NCI-H524 (cell line): ENCODE measurements around the gene FAM221A.
"Not testable (repeated sequence)": the region's sequence is repeated elsewhere in the genome, so short reads cannot be mapped to it uniquely, and the experiment has no call there.

ENCODE experiments used
- DNase-seq, 2 experiments: peaks; one replicate each; lab custom pipeline; 2025; lab: John Stamatoyannopoulos, UW

Gene FAM221A

DNA sequence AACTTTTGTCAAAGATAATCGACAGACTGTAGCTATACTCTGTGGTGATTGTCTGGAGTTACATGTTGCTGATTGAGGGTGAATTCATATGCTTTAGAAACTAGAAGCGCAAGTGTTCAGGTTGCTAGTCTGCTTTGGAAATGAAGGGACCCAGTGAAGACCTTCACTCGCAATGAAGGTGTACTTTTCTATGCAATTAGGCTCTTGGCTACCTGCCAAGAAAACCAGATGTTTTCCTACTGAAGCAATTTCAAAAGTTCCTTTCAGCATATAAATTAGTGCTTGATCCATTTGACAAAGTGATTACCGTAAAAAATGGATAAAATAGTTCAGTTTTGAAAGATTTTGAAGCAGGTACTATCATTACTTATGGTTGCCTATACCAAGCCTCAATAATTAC is 20.0 kb downstream of the FAM221A start:
- peak in 1 of 2 experiments; percentile 31 for DNase-seq

GRCh38 chr7:23709081-23709750 is 29.2 kb downstream of the FAM221A start:
- no peak for DNase-seq

DNA sequence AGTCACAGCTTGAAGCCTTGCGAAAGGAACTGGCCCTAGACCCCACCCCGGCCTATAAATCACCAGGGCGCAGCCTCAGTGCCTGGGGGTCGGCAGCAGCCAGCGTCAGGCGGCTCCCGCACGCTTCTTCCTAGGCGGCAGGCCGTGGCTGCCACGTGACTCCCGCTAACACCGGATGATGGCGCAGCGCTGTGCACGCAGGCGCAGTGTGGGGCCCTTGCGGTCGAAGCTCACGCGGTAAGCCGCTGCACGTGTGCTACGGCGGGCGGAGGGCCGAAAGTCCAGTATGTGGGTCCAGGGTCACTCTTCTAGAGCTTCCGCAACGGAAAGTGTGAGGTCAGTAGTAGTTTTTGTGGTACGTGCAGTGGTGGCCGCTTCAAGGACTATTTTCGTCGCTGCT is 30.0 kb downstream of the FAM221A start, which contains the start of gene STK31:
TSS of gene STK31 (plus strand) at position 220 of the 400 bp plus-strand sequence. CDS start at position 287, 67 bp downstream.
- DNase-seq: no peak

DNA sequence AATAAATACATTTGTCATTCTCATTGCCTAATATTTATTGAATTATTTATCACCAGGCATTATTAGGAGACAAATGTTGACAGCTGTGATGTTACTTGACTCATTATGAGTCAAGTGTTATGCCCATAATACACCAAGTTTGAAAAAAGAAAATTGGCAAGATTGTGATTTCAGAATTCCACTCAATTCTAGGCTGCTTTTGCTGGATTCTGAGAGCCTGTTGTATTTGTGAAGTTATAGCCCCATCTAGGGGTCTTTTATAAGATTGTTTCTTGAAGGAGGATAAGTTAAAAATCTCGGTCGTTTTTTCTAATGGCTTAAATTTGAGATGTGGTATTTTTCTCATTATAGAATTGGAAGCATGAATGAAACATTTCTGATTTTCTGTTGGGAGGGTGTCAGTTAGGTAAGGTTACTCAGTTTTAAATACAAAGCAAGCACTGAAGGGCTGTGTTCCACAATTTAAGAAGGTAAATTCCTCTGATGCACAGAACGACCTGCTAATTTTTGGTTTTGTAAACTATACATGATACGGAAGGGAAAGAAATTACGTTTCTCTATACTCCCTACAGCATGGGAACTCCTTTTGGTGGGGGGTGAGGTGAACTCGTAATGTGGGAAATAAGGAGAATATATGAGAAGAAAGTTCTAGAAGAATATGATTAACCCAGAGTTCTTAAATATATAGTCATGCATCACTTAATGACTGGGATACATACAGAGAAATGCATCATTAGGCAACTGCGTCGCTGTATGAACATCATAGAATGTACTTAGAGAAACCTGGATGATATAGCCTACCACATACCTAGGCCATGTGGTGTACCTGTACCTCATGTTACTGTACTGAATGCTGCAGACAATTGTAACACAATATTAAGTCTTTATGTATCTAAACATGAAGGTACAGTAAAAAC is 32.6 kb downstream of the FAM221A start:
- DNase-seq: peak; percentile 6 to 58

DNA sequence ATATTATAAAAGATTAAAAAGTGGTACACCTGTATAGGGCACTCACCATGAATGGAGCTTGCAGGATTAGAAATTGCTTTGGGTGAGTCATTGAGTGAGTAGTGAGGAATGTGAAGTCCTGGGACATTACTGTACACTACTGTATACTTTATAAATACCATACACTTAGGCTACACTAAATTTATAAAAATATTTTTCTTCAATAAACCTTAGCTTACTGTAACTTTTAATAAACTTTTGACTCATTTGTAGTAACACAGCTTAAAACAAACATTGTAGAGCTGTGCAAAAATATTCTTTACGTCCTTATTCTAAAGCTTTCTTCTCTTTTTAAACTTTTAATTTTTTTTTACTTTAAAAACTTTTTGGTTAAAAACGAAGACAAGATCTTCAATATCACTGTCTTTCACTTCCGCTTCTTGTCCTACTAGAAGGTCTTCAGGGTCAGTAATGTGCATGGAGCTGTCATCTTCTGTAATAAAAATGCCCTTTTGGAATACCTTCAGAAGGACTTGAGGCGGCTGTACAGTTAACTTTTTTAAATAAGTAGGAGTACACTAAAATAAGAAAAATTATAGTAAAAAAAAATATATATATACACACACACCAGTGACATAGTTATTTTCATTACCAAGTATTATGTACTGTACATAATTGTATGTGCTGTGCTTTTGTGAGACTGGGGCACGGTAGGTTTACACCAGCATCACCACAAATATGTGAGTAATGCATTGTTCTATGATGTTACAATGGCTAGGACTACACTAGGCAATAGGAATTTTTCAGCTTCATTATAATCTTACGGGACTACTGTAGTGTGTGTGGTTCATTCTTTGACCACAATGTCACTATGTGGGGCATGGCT is 33.5 kb downstream of the FAM221A start:
- no peak for DNase-seq

GRCh38 chr7:23714150-23714464 is 34.1 kb downstream of the FAM221A start:
- no peak for DNase-seq

DNA sequence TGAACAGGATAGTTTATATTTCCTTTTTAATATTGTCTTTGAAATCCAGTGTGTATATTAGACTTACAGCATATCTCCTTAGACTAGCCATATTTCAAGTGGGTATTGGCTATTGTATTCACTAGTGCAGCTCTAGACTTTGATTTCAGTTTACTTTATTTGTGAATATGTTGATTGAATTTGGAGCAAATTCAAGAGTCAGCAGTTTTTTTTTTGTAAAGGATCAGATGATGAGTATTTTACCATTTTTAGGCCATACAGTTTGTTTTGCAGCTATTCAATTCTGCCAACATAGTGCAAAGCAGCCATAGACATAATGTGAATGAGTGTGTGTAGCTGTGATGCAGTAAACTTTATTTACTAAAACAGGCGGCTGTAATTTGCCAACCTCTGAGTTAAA is 34.6 kb downstream of the FAM221A start:
- no peak for DNase-seq

GRCh38 chr7:23715099-23715498 is 35.1 kb downstream of the FAM221A start:
- DNase-seq: peak; percentile 8 to 62

DNA sequence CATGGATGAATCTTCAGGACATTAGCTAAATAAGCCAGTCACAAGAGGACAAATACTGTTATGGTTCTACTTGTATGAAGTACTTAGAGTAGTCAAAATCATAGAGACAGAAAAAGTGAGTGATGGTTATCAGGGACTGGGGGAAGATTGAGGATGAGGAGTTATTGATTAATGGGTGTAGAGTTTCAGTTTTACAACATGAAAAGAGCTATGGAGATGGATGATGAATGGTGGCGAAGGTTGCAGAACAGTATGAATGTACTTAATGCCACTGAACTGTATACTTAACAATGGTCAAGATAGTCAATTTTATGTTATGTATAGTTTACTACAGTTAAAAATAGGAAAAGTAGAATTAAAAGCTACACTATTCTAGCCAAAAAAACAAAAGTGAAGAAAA is 37.8 kb downstream of the FAM221A start:
- no peak for DNase-seq

GRCh38 chr7:23721456-23721855 is 41.5 kb downstream of the FAM221A start:
- DNase-seq: no peak

- not testable (repeated sequence) for DNase-seq
Observed at GRCh38 chr7:23722587-23723216, 42.7 kb downstream of the FAM221A start.

DNA sequence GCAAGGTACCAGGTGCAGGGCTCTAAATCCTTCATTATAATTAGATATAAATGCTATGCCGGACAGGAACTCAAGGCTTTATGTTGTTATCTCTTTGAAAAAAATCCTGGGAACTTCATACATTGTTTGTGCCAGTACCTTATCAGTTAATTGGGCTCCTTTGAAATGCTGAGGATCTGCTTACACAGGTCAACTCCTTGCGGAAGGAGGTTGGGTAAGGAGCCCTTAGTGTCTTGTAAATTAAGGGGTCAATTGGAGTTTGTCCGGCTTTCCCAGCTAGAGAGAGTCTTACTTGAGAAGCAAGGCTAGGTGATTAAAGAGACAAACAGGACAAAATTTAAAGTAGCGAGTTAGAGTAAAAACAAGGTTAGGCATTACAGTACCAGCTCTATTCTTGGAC is 44.1 kb downstream of the FAM221A start:
- not testable (repeated sequence) for DNase-seq

GRCh38 chr7:23742051-23742450 is 62.1 kb downstream of the FAM221A start:
- no peak for DNase-seq

DNA sequence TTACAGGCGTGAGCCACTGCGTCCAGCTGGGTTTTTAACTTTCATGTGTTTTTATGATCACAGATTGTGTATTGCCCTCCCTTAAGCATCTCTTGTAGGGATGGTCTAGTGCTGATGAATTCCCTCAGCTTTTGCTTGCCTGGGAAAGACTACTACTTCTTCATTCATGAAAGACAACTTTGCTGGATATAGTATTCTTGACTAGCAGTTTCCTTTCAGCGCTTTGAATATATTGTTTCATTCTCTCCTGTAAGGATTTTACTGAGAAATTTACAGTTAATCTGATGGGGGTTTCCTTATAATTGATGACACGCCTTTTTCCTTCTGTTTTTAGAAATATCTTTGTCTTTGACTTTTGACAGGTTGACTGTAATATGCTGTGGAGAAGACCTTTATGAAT is 63.2 kb downstream of the FAM221A start:
- DNase-seq: no peak

DNA sequence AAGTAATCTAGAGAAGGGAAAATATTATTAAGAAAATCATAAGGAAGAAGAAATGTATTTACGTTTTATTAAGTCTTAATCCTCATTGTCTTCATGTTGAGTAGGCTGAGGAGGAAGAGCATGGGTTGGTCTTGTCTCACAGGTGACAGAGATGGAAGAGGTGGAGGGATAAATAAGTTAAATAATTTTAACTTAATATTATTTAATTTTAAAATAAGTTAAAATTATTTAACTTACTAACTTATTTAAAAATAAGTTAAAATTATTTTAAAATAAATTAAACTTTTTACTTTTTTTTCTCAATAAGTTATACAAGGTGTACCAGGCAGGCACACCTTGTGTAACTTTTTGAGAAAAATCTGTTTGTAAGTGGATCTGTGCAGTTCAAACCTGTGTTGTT is 66.6 kb downstream of the FAM221A start:
- no peak for DNase-seq

DNA sequence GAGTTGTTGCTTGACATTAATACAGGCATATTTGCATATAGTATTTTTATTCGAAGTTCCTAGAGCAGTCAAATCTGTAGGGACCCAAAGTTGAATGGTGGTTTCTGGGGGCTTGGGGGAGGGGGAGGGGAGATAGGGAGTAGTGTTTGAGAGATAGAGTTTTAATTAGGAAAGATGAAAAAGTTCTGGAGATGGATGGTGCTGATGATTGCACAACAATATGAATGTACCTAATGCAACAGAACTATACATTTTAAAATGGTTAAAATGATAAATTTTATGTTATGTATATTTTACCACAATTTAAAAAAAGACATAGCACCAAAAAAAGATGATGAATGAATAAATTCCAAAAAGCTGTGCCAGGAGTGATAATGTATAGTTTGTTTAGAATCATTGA is 71.9 kb downstream of the FAM221A start:
- DNase-seq: no peak
